ENCODE measurements around the gene STOML3. TPM values are rescaled to one million over a fixed set of nuclear protein-coding genes. Genes with fewer than 3 reads are reported as not detected.

STOML3 gene
- total RNA-seq, 1 experiment from 2014 or later: not detected

DNA sequence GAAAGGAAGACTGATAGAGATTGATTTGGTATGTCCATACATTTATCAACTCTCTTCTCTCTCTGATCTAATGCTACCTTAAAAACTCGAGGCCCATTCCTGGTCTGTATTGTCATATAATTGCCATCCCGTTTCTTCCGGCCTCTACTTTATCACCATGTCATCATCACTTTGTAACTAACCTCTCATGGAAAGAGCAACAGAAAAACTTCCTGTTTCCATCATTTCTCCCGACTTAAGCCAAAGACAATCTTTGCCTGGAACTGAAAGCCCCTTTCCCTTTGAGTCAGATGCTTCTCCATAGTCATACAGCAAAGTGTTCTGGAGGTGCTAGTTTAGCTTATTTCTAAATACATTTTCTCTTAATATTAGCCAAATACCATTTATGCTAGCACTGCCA is 2.8 kb upstream of the STOML3 start:
- no peak for DNase-seq (ENCODE audit: extremely low read depth, low read depth)

DNA sequence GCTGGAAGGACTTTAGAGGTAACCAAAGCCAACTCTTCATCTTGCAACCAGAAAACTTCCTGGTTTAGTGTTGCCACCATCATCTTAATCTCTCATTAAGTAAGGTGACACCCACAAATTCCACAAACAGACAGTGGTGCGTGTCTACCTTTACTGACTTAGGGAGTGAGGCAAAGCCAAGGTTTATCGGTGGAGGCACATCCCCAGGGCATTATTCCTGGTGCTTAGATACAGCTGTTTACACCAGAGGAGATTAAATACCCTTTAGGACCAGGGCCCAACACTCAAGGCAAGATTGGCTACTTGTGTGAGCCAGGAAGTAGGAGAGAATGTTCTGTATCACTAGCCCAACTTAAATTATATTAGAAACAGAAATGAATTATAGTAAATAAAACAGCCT is 9.5 kb downstream of the STOML3 start:
- DNase-seq (ENCODE audit: extremely low read depth, low read depth): no peak

DNA sequence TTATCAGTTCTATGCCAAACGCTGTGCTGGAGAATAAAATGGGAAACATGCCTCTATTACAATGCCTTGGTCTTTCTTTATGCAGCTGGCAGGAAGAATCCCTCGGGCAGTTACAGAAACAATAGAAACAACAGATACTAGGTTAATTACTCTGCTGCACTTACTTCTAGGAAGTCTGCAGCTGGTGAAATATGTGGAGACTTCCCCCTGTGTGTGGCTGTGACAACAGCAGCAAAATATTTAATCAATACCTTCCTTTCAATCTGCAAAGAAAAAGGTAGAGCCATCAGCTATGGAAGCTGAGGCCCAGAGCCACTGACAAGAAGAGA is 9.9 kb downstream of the STOML3 start:
- no peak for DNase-seq (ENCODE audit: extremely low read depth, low read depth)

DNA sequence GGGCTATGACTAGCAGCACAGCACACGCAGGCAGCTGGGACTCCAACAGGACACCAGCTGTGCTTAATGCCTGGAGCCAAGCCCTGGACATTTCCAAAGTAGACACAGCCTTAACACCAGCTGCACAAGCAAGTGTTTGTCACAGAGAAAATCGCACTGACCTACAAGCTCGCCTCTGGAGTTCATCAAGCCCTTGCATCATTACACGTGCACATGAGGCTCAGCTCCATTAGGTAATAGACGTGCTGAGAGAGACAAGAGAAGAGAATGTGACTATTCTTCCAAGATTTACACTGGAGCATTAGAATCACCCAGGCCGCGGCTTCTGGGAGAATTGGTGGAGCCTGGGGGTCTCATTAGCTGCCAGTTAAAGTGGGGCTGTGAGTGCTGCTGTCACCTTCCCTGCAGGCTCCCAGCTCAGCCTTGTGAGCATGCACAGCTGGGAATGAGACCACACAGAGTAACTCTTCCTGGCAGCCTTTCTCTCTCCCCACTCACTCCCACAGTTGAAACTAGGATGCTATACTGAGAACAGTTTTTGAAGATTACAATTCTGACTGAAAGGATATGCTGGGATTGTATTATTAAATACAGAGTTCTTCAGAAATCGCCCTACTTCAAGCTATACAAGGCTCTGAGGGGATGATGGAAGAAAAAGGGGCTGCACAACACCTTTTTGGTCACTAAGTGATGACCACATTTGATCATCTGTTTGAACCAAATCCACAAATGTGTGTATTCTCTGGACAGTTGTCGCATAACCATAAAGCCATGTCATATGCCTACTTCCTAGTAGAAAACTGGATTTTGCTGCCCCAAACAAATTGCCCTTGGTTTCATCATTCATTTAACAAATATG is 10.5 kb downstream of the STOML3 start:
- DNase-seq (ENCODE audit: extremely low read depth, low read depth): no peak

DNA sequence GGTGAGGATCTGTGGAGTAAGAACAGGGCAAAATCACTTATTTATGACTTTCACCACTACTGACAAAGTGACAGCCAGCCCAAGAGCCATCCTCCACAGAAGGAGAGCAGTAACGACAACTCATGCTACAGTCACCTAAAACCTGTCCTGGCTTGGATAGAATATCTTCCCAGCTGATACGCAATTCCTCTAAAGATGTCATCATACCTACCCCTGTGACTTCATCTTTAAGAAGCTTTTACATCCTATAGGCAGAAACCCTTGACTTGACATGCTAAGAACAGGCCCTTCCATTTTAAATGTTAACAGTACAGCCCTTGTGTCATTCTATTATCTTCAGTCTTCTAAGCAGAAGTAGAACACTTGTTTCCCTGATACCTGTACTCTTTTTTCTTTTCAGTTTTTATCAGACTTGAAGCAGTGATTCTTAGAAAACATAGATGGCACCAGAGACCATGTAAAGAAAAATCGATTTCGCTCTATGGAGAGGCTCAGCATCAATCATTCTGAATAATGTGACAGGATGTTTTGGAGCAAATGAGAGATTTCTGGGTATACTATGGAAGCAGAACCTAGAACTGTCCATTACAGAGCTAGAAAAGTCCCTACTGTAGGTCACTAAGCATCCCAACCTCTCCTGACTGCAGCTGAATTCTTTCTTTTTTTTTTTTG is 20.1 kb downstream of the STOML3 start:
- peak; percentile 4 for DNase-seq (ENCODE audit: extremely low read depth, low read depth)

DNA sequence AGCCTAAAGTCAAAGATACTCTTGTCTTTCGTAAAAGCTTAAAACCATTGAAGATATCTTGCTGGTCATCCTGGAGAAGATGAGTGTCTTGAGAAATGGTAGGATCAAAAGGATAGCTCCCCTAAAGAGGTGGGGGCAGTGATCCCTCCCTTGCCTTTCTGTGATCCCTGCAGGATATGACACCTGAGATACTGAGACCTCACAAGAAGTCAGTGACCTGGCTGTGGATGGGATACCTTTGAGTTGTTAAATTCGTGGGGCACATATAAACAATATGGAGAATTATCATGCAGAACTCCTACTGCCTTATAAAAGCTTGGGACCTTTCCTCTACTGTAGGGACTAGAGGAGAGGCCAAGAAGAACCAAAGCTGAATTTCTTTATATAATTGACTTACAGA is 21.4 kb downstream of the STOML3 start:
- DNase-seq (ENCODE audit: extremely low read depth, low read depth): no peak

DNA sequence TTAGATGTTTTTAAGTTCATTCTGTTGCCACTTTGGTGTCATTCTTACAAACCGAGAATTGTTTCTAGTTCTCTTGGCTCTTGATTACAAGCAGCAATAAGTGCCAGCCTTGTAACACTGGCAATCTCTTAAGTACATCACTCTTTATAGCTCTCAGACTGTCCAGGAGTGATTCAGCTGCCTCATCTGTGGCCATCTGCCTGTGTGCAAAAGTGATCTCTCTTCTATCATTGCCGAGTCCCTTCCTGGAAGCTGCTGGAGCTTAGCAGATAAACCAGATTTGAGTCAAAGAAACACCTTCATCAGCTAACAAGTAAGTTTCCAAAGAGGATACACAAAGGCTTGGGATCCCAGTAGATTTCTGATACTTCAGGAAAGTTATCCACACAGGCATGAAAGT is 23.2 kb downstream of the STOML3 start:
- no peak for DNase-seq (ENCODE audit: extremely low read depth, low read depth)

DNA sequence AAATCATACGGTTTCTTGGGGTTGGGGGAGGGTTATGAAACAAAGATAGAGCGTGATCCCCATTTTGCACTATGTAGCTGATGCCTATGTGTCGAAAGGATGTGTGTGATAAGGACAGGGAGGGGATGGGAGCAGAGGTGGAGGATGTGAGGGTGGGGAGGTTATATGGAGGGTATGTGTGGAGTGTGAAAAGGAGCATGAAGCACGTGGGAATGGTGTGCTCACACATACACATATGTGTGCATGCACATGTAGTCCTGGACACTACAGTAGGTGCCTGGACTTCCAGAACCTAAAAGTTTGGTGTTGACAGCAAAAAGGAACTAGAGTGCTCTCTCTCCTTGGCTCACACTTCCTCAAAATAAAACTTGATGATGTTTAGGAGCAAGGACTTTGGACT is 25.4 kb downstream of the STOML3 start:
- DNase-seq (ENCODE audit: extremely low read depth, low read depth): no peak

DNA sequence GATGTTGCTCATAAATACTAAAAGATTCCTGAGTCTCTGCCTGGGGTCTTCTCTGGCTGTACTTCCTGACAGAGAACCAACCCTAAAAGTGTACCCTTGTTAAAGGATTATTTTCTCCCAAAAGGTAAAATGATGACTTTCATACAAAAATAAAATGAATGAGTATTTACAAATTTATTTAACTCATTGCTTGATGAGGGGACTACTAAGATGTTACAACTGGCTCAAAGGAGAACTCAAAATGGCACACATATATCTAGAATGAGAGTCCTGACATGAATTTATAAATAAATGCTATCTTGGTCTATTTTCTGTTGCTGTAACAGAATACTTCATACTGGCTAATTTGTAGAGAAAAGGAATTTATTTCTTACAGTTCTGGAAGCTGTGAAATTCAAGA is 30.5 kb downstream of the STOML3 start:
- DNase-seq (ENCODE audit: extremely low read depth, low read depth): no peak

DNA sequence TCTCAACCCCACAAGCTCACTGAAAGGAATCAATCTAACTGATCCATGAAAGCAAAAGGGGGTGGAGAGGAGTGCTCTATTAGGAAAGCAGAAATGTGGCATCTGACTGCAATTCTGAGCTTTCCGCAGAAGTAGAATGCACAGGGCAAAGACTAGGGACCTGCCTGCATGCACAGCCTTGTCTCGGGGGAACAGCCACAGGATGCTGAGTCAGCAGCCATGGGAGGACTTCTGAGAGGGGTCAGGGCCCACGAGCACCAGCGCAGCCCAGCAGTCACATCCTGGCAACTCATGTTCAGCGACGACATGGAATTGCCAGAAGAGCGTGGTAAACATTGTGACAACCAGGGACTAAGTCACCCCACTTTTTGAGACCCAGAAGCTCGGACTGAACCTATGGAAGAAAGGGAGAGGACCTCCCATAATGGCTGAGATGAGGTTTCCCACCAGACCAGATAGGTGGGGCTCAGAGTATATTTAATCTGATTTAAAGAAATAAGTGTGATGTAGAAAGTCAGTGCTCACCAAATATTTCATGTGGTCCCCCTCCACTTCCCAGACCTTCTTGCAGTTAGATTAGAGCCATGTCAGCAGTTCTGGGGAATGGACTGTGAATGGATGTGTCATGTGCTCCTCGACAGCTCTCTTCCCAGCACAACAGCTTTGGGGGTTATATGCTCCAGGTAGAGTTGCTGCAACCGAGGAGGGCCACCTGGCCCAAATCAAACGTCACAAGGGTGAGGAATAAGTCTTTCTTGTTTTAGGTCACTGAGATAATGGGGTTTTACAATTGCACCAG is 32.6 kb downstream of the STOML3 start:
- no peak for DNase-seq (ENCODE audit: extremely low read depth, low read depth)

DNA sequence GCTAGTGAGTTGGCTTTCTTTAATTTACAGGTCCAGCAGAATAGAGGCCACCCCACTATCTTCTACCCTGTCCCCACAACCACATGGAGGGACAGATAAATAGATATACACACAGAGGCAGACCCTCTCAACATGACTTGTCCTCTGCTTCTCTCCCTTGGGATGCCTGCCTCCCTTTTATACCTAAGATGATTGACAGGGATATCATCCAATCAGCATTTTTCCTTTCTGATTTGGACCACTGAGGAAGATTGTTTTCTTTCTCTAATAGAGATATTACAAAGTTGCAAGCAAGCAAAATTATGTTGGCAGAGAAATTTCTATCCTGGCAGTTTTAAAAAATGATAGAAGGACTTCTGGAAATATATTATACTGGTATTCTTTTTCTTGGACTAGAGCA is 35.8 kb downstream of the STOML3 start:
- no peak for DNase-seq (ENCODE audit: extremely low read depth, low read depth)

DNA sequence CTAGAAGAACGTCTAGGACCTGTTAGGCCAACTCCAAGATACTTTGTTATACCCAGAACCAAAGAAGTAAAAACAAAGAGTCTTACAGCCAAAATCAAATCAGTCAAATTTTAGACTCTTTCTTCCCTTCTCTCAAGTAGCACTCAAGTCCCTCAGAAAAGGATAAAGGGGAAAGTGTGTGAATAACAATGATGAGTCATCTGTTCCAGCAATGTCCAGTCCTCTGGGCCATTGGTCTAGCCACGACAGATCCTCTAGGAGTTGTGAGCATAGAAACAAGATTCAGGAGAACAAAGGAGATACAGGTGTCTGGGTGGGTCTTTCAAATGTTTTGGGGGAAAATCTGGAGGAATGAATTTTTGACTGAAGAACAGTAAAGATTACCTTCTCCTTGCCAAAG is 36.3 kb downstream of the STOML3 start:
- no peak for DNase-seq (ENCODE audit: extremely low read depth, low read depth)

DNA sequence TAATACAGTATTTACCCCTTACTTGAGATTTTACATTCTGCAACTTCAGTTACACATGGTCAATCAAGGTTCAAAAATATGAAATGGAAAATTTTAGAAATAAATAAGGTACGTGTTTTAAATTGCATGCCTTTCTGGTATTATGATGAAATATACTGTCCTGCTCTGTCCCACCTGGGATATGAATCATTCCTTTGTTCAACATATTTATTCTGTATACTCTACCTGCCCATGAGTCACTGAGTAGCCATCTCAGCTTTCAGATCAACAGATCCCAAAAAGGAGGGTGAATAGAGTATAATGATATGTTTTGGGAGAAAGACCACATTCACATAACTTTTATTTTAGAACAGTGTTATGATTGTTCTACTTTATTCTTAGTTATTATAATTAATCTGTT is 37.8 kb downstream of the STOML3 start:
- no peak for DNase-seq (ENCODE audit: extremely low read depth, low read depth)

DNA sequence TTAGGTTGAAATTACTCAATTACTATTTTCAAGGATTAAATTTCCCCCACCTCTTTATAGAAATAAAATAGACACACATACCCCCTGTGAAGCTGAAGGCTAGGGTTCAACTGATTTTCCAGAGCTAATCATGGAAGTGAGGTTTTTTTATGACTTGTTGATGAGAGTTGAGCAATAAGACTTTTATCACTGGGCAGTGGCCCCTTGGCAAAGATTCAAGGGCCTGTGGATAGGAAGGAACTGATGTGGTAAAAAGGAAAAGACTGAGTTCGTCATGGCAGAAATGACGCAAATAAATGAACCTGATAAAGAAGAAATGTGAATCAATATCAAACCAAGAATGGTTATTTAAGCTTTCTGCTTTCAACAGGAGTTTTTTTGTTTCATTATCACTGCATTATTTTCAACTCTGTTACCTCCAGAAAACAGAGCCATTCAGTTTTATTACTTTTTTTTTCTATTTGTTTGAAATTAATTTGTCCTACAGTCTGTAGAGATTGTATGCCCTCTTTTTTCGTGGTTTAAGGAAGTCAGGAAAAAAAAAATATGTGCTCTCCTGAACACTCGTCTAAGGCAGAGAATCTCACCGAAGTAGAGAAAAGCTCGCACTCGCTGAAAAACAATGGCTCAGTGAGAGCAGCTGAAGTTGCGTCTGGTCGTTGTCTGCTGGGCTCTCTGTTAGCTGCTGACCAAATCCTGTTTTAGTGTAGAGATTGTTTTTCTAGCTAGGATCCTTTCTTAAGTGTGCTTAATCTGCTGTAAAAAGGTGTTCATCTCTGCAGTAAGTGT is 38.9 kb downstream of the STOML3 start:
- DNase-seq (ENCODE audit: extremely low read depth, low read depth): no peak

DNA sequence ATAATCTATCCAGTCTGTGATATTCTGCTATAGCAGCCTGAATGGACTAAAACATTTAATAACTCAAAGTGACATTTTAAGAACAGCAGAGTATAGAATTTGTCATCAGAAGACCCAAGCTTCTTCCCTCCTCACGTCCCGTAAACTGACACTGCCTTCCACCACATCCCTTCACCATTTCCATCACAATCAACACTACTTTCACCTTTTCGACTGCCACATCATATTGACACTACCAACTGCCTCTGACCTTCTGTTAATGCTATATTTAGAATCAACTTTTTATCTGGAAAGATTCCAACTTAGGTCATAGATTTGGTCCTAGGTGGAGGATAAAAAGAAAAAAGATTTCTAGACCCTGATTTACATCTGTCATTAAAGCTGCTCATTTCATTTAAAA is 39.6 kb downstream of the STOML3 start:
- no peak for DNase-seq (ENCODE audit: extremely low read depth, low read depth)

DNA sequence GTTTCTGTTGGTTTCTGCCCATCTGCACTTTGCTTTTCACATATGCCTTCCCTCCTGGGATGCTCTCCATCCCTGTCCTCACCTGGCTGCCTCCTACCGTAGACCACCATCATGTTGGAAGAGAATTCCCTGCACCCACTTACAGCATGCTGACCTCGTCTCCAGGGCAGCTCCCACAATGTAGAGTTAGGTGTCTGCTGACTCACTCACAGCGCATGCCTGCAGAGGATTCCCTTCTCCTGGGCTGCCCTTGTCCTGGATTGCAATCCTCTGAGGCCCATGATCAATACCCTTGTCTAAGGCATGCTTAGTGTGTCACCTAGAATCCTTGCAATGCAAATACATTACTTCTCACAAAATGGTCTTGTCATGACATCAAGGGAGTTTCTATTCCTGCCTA is 43.6 kb downstream of the STOML3 start:
- DNase-seq (ENCODE audit: extremely low read depth, low read depth): no peak

DNA sequence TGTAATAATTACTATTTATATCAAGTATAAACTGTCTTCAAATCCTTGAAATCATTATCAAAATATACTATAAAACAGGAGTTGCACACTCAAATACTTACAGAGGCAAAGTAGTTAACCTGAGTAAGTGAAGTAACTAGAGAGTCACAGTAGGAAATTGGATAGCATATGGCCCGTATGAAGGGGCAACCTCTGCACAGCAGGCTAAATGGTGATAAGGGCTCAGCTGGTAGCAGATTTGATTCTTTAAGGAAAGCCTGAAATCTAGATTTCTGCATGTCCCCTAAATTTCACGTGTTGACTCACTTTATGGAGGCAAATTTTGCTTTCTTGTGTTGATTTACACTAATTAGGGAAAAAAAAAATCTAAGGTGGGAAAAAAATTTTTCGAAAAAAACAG is 46.4 kb downstream of the STOML3 start:
- no peak for DNase-seq (ENCODE audit: extremely low read depth, low read depth)

DNA sequence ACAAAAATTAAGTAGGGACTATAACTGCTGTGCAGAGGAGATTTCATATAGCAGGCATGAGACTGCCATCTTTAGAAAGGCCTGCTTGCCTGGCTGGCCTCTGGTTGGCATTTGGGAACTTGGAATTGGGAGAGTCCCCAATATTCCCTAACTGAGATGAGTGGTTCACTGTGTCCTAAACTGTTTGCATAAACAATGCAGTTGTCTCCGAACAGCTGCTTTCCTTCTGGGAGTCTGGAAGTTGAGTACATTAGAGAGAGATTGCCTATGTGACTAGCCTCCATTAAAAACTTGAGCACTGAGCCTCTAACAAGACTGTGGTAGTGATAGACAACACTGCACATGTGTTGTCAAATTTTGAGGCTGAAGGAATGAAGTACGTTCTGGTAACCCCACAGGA is 47.4 kb downstream of the STOML3 start:
- no peak for DNase-seq (ENCODE audit: extremely low read depth, low read depth)

DNA sequence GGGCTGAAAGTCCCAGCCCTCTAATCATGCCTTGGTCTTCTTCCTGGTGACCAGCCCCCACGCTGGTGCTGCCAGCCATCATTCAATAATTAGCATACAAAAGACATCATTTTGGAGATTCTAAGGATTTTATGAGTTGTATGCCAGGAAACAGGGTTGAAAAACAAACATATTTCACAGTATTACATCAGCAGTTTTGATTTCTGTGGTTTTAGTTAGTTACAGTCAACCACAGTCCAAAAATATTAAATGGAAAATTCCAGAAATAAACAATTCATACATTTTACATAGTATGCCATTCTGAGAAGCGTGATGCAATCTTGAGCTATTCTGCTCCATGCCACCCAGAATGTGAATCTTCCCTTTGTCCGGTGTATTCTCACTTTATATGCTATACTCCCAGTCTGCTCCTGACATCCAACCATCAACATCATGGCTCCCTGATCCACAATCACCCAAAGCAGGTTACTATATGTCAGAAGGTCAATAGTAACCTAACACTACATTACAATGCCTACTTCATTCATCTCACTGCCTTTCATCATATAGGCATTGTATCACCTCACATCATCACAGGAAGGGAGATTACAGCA is 49.2 kb downstream of the STOML3 start:
- no peak for DNase-seq (ENCODE audit: extremely low read depth, low read depth)

DNA sequence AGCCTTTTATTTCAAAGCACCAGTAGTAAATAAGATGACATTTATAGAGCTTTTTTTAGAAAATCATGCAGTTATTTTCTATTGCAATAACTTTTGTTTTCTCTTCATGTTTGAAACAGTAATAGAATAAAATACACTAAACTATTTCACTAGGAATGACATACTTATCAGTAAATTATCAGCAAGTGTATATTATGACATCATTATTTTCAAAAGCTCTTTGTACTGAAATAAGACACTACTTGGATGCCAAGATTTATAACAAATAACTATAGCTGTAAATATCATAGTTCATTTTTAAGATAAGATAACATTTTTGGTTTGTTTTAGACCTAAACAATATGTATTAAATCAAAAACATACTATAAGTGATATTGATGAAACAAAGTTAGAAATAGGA is 56.8 kb downstream of the STOML3 start:
- DNase-seq (ENCODE audit: extremely low read depth, low read depth): no peak

DNA sequence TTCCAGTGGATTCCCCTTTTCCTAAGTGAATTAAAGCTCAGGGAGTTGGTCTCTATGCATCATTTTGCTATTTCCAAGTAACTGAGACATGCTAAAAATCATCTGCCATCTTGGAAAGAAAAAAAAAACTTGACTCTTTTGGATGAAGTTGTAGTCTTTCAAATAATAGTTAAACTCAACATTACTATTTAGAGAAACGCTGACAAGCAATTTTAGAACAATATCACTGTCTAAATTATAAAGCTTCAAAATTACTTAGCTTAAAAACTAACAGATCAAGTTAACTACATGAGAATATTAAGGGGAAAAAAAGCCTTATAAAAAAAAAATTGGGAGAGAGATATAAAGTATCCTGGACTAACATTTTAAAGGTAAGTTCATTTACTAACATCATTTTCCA is 68.5 kb downstream of the STOML3 start:
- DNase-seq (ENCODE audit: extremely low read depth, low read depth): no peak
